H9 (cell line): ENCODE measurements around the gene CACNA1I. TPM values are rescaled to one million over a fixed set of nuclear protein-coding genes. Genes with fewer than 3 reads are reported as not detected.

Experiments used
- DNase-seq: peaks from one replicate; pipeline ENCODE4 v3.0.0-alpha.2; 2017
- H2AFZ ChIP-seq: one replicate; pipeline ENCODE4 v1.6.1; 2013; ENCODE audit warnings: mild to moderate bottlenecking, low read length, control low read depth, moderate library complexity
- H2AK5ac ChIP-seq: 2 replicates; pipeline ENCODE4 v1.6.1; 2013; ENCODE audit warnings: low read length, control low read depth, mixed read lengths; ENCODE audit not compliant: insufficient read length
- H2BK120ac ChIP-seq: one replicate; pipeline ENCODE4 v1.6.1; 2013; ENCODE audit warnings: low read depth, mild to moderate bottlenecking, low read length, control low read depth, inconsistent platforms; ENCODE audit not compliant: poor library complexity, severe bottlenecking
- H2BK12ac ChIP-seq: 2 replicates; pipeline ENCODE4 v1.6.1; 2013; ENCODE audit warnings: low read length, control low read depth, mixed read lengths, low read depth; ENCODE audit not compliant: insufficient read length
- H2BK15ac ChIP-seq: 2 replicates; pipeline ENCODE4 v1.6.1; 2013; ENCODE audit warnings: low read depth, low read length, control low read depth
- H2BK20ac ChIP-seq: one replicate; pipeline ENCODE4 v1.6.1; 2013; ENCODE audit warnings: low read depth, mild to moderate bottlenecking, low read length, control low read depth, inconsistent platforms; ENCODE audit not compliant: poor library complexity, severe bottlenecking
- H2BK5ac ChIP-seq: 2 replicates; pipeline ENCODE4 v1.6.1; 2013; ENCODE audit warnings: low read length, control low read depth, mixed read lengths; ENCODE audit not compliant: insufficient read length
- H3K14ac ChIP-seq: 2 replicates; pipeline ENCODE4 v1.6.1; 2013; ENCODE audit warnings: low read length, control low read depth; ENCODE audit not compliant: insufficient read depth
- H3K18ac ChIP-seq: 2 replicates; pipeline ENCODE4 v1.6.1; 2013; ENCODE audit warnings: low read depth, mild to moderate bottlenecking, mixed read lengths, low read length, control low read depth; ENCODE audit not compliant: insufficient read length
- H3K23ac ChIP-seq: 2 replicates; pipeline ENCODE4 v1.6.1; 2013; ENCODE audit warnings: low read length, control low read depth, mixed read lengths, low read depth; ENCODE audit not compliant: insufficient read length
- H3K23me2 ChIP-seq: 2 replicates; pipeline ENCODE4 v1.6.1; 2013; ENCODE audit warnings: low read depth, mild to moderate bottlenecking, mixed read lengths, low read length, control low read depth; ENCODE audit not compliant: insufficient read length, poor library complexity, severe bottlenecking
- H3K27ac ChIP-seq: 2 replicates; pipeline ENCODE4 v1.5.1; 2013; ENCODE audit warnings: low read length, control low read depth, mixed read lengths, low read depth; ENCODE audit not compliant: insufficient read length
- H3K27me3 ChIP-seq: 2 replicates; pipeline ENCODE4 v1.6.1; 2013; ENCODE audit warnings: low read length, control low read depth, inconsistent platforms; ENCODE audit not compliant: insufficient read depth
- H3K4ac ChIP-seq: 2 replicates; pipeline ENCODE4 v1.6.1; 2013; ENCODE audit warnings: low read depth, mild to moderate bottlenecking, control low read depth, inconsistent platforms, low read length, moderate library complexity
- H3K4me1 ChIP-seq: 2 replicates; pipeline ENCODE4 v1.6.1; 2013; ENCODE audit warnings: low read length, control low read depth, inconsistent platforms; ENCODE audit not compliant: insufficient read depth
- H3K4me2 ChIP-seq: 2 replicates; pipeline ENCODE4 v1.6.1; 2013; ENCODE audit warnings: low read length, control low read depth, mixed read lengths; ENCODE audit not compliant: insufficient read length, insufficient read depth
- H3K56ac ChIP-seq: 2 replicates; pipeline ENCODE4 v1.6.1; 2013; ENCODE audit warnings: low read depth, mild to moderate bottlenecking, mixed read lengths, low read length, control low read depth; ENCODE audit not compliant: insufficient read length
- H3K79me1 ChIP-seq: 2 replicates; pipeline ENCODE4 v1.6.1; 2013; ENCODE audit warnings: low read depth, mild to moderate bottlenecking, moderate library complexity, low read length, control low read depth, inconsistent platforms; ENCODE audit not compliant: insufficient read depth, poor library complexity, severe bottlenecking
- H3K79me2 ChIP-seq: 2 replicates; pipeline ENCODE4 v1.6.1; 2013; ENCODE audit warnings: low read length, control low read depth, inconsistent platforms; ENCODE audit not compliant: insufficient read depth
- H3K9ac ChIP-seq: 2 replicates; pipeline ENCODE4 v1.6.1; 2013; ENCODE audit warnings: low read length, control low read depth, mixed read lengths; ENCODE audit not compliant: insufficient read length; ENCODE audit errors: extremely low read depth
- H3K9me3 ChIP-seq: one replicate; pipeline ENCODE4 v1.6.1; 2013; ENCODE audit warnings: low read depth, low read length, inconsistent platforms; ENCODE audit not compliant: control insufficient read depth
- H3T11ph ChIP-seq: one replicate; pipeline ENCODE4 v1.6.1; 2013; ENCODE audit warnings: mild to moderate bottlenecking, low read length, control low read depth, inconsistent platforms
- H4K20me1 ChIP-seq: one replicate; pipeline ENCODE4 v1.6.1; 2013; ENCODE audit not compliant: control insufficient read depth, insufficient read length, insufficient read depth
- H4K5ac ChIP-seq: 2 replicates; pipeline ENCODE4 v1.6.1; 2013; ENCODE audit warnings: low read depth, mild to moderate bottlenecking, mixed read lengths, low read length, control low read depth; ENCODE audit not compliant: insufficient read length
- H4K8ac ChIP-seq: replicated peaks from 2 replicates; pipeline ENCODE4 v1.6.1; 2013; ENCODE audit warnings: low read length, control low read depth, mixed read lengths, low read depth; ENCODE audit not compliant: insufficient read length
- H4K91ac ChIP-seq: 2 replicates; pipeline ENCODE4 v1.6.1; 2013; ENCODE audit warnings: low read depth, mild to moderate bottlenecking, moderate library complexity, mixed read lengths, low read length, control low read depth; ENCODE audit not compliant: insufficient read length
- H3K27ac Mint-ChIP-seq, 3 experiments: 2 replicates in 2 of 3; 3 replicates in 1 of 3; pipeline ENCODE4 v1.8.0; 2020 to 2021; ENCODE audit warnings: mixed read lengths in 3 of 3, mild to moderate bottlenecking in 1 of 3, moderate library complexity in 1 of 3
- H3K27me3 Mint-ChIP-seq: 2 replicates; pipeline ENCODE4 v1.8.0; 2021; ENCODE audit warnings: low read depth, mild to moderate bottlenecking, moderate library complexity, mixed read lengths
- H3K36me3 Mint-ChIP-seq, 3 experiments: 2 replicates in 2 of 3; 3 replicates in 1 of 3; pipeline ENCODE4 v1.8.0; 2020 to 2021; ENCODE audit warnings: low read depth in 3 of 3, mixed read lengths in 3 of 3; ENCODE audit not compliant: insufficient read depth in 1 of 3
- H3K4me1 Mint-ChIP-seq, 2 experiments: 2 replicates each; pipeline ENCODE4 v1.8.0; 2020; ENCODE audit warnings: mixed read lengths in 2 of 2
- H3K4me3 Mint-ChIP-seq, 2 experiments: 2 replicates in 1 of 2; 3 replicates in 1 of 2; pipeline ENCODE4 v1.8.0; 2020 to 2021; ENCODE audit warnings: mild to moderate bottlenecking in 2 of 2, mixed read lengths in 2 of 2, moderate library complexity in 1 of 2
- H3K9me3 Mint-ChIP-seq, 2 experiments: 2 replicates in 1 of 2; 3 replicates in 1 of 2; pipeline ENCODE4 v1.8.0; 2020; ENCODE audit warnings: mild to moderate bottlenecking in 2 of 2, mixed read lengths in 2 of 2, moderate library complexity in 1 of 2
- CTCF ChIP-seq: fragments of 200-600 bp; sonication (generic); conservative IDR thresholded peaks from 3 replicates; pipeline ENCODE4 v1.8.0; 2021; ENCODE audit warnings: antibody characterized with exemption, mild to moderate bottlenecking
- WGBS: extraction: QIAGEN DNeasy Blood & Tissue Kit; methylation state at CpG from one replicate; pipeline ENCODE4 v1.1.7; 2013; ENCODE audit warnings: missing lambda C conversion rate, low lambda C conversion rate, mixed read lengths; ENCODE audit not compliant: insufficient read length; ENCODE audit errors: extremely low coverage; 5-methylcytosine and 5-hydroxymethylcytosine counted together
- total RNA-seq: library from RNA; stranded (reverse); gene quantifications from 2 replicates; pipeline ENCODE4 v1.2.1, GENCODE V29; 2021

The CACNA1I gene
- total RNA-seq, 1 experiment from 2014 or later, result 0.50 TPM

GRCh38 chr22:39562839-39563489 is 7.6 kb upstream of the CACNA1I start:
- Histone ChIP-seq H3K9ac (no peak overlapping the region), H4K91ac (no peak overlapping the region), H3K18ac (no peak overlapping the region), H3K9me3 (no peaks in the 10 kb centered on the region), H3K79me1 (no peaks in the 10 kb centered on the region), H3K27me3 (peaks cover 14% of the 10 kb centered on the region; the same call in 1 of the 2 replicates), H3K4ac (no peak overlapping the region), H3T11ph (no peak overlapping the region), H3K4me1 (no peaks in the 10 kb centered on the region), H2BK120ac (no peak overlapping the region), H4K20me1 (no peaks in the 10 kb centered on the region), H3K14ac (no peak overlapping the region), H2AK5ac (no peak overlapping the region), H4K5ac (no peak overlapping the region), H3K56ac (no peak overlapping the region), H2AFZ (no peak overlapping the region), H2BK15ac (no peak overlapping the region), H3K4me2 (no peak overlapping the region), H4K8ac (no peak overlapping the region), H3K23ac (no peak overlapping the region), H3K27ac (no peak overlapping the region), H2BK20ac (no peak overlapping the region), H2BK12ac (no peak overlapping the region), H3K23me2 (no peaks in the 10 kb centered on the region), H3K79me2 (no peaks in the 10 kb centered on the region), H2BK5ac (no peak overlapping the region)
- Mint-ChIP-seq H3K4me3 (no peak overlapping the region), H3K4me1 (peaks cover 4 to 15% of the 10 kb centered on the region in 2 experiments), H3K9me3 (peaks cover 7 to 8% of the 10 kb centered on the region in 2 experiments), H3K36me3 (peaks cover 0 to 5% (median 0%) of the 10 kb centered on the region in 3 experiments; a peak in 1 of 7 replicates), H3K27ac (no peak overlapping the region), H3K27me3 (peaks cover 8% of the 10 kb centered on the region)
- WGBS, result 100% methylated on average over 1 of the region's 9 CpGs
- DNase-seq, result no peak
- TF ChIP-seq CTCF, result no peak
